NB4 (cell line): Measurements from ENCODE around the gene CPLX1.

Experiments
- CTCF ChIP-seq: IDR thresholded peaks from one replicate; pipeline ENCODE4 v1.5.1; 2012; ENCODE audit warnings: low read depth, low read length
- MAX ChIP-seq: IDR thresholded peaks from 2 replicates; pipeline ENCODE4 v1.6.1; 2011; ENCODE audit warnings: low read depth, low read length
- MYC ChIP-seq: IDR thresholded peaks from 2 replicates; pipeline ENCODE4 v1.6.1; 2011; ENCODE audit warnings: low read depth, low read length
- POLR2A ChIP-seq: IDR thresholded peaks from 2 replicates; pipeline ENCODE4 v1.6.1; 2011; ENCODE audit warnings: mild to moderate bottlenecking; ENCODE audit not compliant: insufficient read length; ENCODE audit errors: extremely low read depth

- TF ChIP-seq CTCF (no peak), MYC (no peak), MAX (no peak), POLR2A (no peak)
These were observed 13.9 kb upstream of the CPLX1 start for GRCh38 chr4:839675-840443.
